IPS DF 6.9 (cell line): ENCODE data around the gene NLRP1.

Experiments
- DNase-seq: peaks from one replicate; pipeline ENCODE4 v3.0.0-alpha.2; 2013; ENCODE audit warnings: low read depth, low spot score
- H3K27ac ChIP-seq: one replicate; pipeline ENCODE4 v1.5.1; 2013; ENCODE audit warnings: low read length, control low read depth
- H3K27me3 ChIP-seq: 2 replicates; pipeline ENCODE4 v1.6.1; 2013; ENCODE audit warnings: mild to moderate bottlenecking, low read length; ENCODE audit not compliant: control insufficient read depth, insufficient read depth
- H3K36me3 ChIP-seq: 2 replicates; pipeline ENCODE4 v1.6.1; 2013; ENCODE audit warnings: low read length; ENCODE audit not compliant: control insufficient read depth, insufficient read depth
- H3K4me1 ChIP-seq: 2 replicates; pipeline ENCODE4 v1.6.1; 2013; ENCODE audit warnings: low read length; ENCODE audit not compliant: control insufficient read depth, insufficient read depth
- H3K4me3 ChIP-seq: 2 replicates; pipeline ENCODE4 v1.5.1; 2013; ENCODE audit warnings: mild to moderate bottlenecking, low read length
- H3K9me3 ChIP-seq: 2 replicates; pipeline ENCODE4 v1.6.1; 2013; ENCODE audit warnings: low read length, inconsistent platforms; ENCODE audit not compliant: control insufficient read depth, insufficient read depth
- WGBS: extraction: QIAGEN DNeasy Blood & Tissue Kit; methylation state at CpG from one replicate; pipeline ENCODE4 v1.1.7; 2013; ENCODE audit warnings: mixed read lengths, missing lambda C conversion rate; ENCODE audit not compliant: insufficient read length, insufficient coverage; 5-methylcytosine and 5-hydroxymethylcytosine counted together

The NLRP1 gene

DNA sequence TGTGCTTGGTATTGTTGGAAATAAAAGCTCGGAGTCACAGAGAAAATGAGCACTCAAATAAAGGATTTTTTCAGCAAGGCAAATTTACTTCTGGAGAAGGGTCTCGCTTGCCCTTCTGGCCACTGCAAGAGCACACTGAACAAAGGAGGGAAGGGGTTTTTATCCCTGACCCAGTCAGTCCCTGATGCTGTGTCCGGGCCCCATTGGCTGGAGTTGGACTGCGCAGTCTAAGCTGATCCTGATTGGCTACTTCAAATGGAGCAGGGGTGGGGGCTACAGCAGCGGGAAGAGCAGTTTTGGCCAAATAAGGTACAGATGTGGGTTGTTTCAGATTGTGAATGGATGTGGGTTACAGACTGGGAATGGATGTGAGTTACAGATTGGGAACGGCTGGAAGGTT lies 4.3 kb upstream of the NLRP1 start:
- no peak for DNase-seq
- no peak overlapping the region for H3K27ac ChIP-seq
- H3K4me3 ChIP-seq = no peak overlapping the region
- H3K4me1 ChIP-seq = peaks cover 2% of the 10 kb centered on the region; the same call in 1 of the 2 replicates
- no CpG with 5 or more reads among the region's 6 CpGs for WGBS
- H3K9me3 ChIP-seq = no peaks in the 10 kb centered on the region
- no peaks in the 10 kb centered on the region for H3K27me3 ChIP-seq
- H3K36me3 ChIP-seq = no peaks in the 10 kb centered on the region

DNA sequence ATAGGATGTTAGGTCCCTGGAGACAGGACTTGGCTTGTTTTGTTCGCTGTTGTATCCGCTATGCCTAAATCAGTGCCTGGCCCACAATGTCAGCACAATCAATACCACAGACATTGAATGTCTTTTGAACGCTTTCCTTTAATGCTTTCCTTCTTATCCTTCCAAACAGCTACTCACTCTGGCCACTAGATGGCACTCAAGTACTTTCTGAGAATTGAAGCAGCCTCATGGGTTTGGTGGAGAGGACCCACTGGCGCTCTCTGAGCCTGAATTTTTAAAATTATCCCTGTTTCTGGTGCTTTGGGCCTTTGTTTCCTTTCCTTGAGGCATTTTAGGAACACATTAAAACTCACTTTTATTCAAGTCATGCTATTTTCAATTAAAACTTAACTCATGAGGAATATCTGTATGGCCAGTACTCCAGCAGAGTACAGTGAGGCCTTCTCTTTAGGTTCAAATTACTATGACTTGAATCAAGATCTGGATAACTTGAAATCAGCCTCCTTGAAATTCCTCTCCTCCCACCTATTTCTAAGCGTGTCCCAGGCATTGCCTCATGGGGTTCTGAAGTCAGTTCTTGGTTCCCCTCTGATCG lies 3.2 kb upstream of the NLRP1 start:
- peaks cover 2% of the 10 kb centered on the region; the same call in 1 of the 2 replicates for H3K4me1 ChIP-seq
- H3K4me3 ChIP-seq = no peak overlapping the region
- no peaks in the 10 kb centered on the region for H3K27me3 ChIP-seq
- no CpG with 5 or more reads among the region's 6 CpGs for WGBS
- no peaks in the 10 kb centered on the region for H3K36me3 ChIP-seq
- peak; percentile 64 for DNase-seq
- no peaks in the 10 kb centered on the region for H3K9me3 ChIP-seq
- H3K27ac ChIP-seq = no peak overlapping the region

DNA sequence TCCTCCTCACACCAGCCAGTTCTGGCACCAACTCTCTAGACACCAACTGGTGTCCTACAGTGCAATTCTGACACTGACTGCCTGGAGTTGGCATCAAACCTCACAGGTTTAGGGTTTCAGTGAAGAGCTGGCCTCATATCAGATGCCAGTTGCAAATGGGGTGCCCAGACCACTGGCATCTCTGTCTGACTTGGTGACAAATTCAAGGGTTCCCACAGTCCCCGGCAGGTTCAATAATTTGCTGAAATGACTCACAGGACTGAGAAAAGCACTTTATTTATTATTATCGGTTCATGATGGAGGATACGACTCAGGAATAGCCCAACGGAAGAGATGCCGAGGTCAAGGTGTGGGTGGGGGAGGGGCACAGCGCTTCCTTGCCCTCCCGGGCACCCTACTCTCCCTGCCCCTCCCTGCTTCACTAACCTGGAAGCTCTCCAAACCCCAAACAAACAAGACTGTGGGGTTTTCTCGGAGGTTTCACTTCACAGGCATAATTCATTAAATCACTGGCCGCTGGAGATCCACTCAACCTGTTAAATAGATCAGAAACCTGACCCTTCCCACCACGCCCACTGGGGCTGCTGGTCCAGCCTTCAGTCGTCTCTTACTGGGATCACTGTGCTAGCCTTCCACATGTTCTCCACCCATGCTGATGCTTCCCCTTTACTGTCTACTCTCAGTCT lies 1.7 kb upstream of the NLRP1 start:
- Histone ChIP-seq H3K36me3 (no peaks in the 10 kb centered on the region), H3K27ac (no peak overlapping the region), H3K9me3 (no peaks in the 10 kb centered on the region), H3K27me3 (no peaks in the 10 kb centered on the region), H3K4me1 (peaks cover 2% of the 10 kb centered on the region; the same call in 1 of the 2 replicates), H3K4me3 (no peak overlapping the region)
- no peak for DNase-seq
- no CpG with 5 or more reads among the region's 11 CpGs for WGBS

DNA sequence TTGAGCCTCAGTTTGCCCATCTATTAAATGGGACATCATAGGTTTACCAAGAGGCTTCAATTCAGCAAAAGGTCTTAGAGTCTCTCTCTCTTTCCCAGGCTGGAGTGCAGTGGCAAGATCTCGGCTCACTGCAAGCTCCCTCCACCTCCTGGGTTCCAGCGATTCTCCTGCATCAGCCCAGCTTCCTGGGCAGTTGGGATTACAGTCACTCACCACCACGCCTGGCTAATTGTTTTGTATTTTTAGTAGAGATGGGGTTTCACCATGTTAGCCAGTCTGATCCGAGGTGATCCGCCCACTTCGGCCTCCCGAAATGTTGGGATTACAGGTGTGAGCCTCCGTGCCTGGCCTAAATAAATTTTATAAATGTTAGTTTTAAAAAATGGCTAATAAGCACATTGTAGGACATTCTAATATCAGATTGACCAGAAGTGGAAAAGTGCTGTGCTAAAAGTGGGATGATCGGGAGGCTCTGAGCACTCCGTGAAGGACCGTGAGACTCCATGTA lies 1.0 kb upstream of the NLRP1 start:
- WGBS = no CpG with 5 or more reads among the region's 11 CpGs
- H3K27ac ChIP-seq = no peak overlapping the region

DNA sequence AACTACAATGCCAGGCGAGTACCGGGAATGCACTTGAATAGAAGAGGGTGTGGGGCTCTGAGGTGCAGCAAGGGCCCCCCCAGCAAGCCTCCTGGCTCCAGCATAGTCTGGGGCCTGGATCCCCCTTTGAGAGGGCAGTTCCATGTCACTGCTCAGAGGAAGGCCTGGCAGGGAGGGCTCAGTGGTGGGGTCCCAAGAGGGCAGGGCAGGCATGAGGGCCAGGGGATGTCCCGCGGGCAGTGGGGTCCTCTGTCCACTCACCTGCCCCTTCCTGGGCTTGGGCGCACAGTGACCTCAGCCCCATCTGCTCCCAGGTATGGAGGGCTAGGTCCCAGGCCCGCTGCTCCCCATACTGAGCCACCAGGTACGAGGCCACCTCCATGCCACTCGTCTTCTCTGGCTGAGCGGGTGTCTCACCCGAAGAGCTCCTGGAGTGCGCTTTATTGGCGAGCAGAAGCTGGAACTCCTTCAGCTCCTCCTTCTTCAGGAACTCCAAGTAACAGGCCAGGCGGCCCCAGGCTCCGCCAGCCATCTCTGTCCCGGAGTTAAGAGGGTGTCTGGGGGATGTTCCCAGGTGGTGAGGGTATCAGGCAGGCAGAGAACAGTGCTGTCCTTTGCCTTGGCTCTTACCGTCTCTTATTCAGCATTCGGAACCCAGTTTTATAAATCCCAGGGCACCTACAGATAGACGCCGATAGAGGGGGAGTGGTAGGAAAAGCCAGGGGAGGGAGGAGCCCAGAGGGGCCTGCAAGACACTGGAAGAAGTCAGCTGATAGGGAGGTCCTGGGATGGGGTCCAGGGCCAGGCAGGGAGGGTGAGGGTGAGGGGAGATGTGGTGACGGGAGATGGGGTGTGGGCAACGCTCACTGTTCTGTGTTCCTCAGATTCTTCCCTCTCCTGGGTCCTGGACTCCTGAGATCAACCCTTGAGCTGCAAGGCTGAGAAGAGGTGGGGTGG lies 605 bp downstream of the NLRP1 start:
- peaks cover 2% of the 10 kb centered on the region; the same call in 1 of the 2 replicates for H3K4me1 ChIP-seq
- H3K27me3 ChIP-seq = no peaks in the 10 kb centered on the region
- WGBS = no CpG with 5 or more reads among the region's 21 CpGs
- H3K27ac ChIP-seq = no peak overlapping the region
- no peaks in the 10 kb centered on the region for H3K36me3 ChIP-seq
- DNase-seq = no peak
- H3K4me3 ChIP-seq = no peak overlapping the region
- no peaks in the 10 kb centered on the region for H3K9me3 ChIP-seq

More for the DNA sequence above, 1.0 kb upstream of the NLRP1 start:
- Histone ChIP-seq H3K9me3 (no peaks in the 10 kb centered on the region), H3K36me3 (no peaks in the 10 kb centered on the region), H3K27me3 (no peaks in the 10 kb centered on the region), H3K4me1 (peaks cover 2% of the 10 kb centered on the region; the same call in 1 of the 2 replicates), H3K4me3 (no peak overlapping the region)
- no peak for DNase-seq

DNA sequence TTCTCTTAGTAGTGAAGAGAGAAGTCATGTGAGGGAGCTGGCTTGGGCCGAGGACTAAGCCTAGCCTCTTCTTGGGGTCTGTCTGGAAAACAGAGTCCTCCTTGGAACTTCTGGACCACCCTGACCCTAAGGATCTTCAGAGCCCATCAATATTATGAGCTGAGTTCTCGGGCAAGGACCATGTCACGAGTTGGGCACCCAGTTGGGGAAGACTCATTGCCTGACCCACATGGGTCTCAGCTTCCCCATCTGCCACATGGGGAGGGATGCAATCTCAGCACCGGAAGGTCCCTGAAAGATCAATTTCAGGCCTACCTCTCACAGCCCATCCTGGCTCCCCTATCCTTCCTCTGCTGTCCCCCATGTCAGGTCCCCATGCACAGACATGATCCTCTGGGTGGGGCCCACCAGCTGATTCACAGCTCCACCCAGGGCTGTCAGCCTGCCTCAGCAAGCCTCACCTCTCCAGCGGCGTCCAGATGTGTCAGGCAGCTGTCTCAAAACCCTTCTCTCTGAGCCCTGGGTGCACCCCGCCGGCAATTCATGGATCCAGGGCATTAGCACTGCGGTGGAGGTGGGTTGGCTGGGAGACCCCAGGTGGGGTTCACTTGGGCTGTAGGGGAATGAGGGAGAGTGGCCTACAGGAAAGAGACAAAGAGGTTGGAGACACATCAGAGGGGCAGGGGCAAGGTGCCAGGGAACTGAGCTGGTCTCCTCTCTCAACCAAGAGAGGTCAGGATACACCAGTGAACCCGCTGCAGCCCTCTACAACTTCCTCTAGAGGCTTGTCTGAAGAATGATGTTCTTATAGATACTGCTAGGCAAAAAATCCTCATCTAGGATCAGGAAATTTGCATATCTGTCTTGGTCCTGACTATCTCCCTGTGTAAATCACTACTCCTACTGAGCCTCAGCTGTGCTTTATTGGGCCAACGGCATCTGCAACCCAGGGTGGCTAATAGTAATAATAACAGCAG lies 1.8 kb downstream of the NLRP1 start:
- WGBS = no CpG with 5 or more reads among the region's 11 CpGs
- Histone ChIP-seq H3K27me3 (no peaks in the 10 kb centered on the region), H3K9me3 (no peaks in the 10 kb centered on the region), H3K27ac (no peak overlapping the region), H3K4me1 (peaks cover 2% of the 10 kb centered on the region; the same call in 1 of the 2 replicates), H3K36me3 (no peaks in the 10 kb centered on the region), H3K4me3 (no peak overlapping the region)
- DNase-seq = no peak

DNA sequence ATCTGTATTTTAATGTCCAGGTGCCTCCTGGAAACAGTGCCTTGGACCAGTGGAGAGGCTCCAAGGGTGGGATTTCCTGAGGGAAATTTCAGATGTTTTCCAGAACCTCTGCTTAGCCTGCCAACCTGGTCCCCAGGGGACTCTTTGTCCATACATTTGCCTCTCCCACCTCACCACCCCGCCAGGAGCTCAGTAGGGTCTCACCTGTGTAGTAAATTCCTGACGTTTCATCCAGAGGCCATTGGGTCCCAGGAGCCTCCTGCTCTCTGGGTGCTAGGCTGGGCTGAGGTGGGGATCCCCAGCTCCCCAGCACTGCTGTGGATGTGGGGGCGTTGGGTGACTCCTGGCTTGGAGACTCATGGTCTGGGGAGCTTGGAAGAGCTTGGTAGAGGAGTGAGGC lies 2.7 kb downstream of the NLRP1 start:
- Histone ChIP-seq H3K4me1 (peaks cover 2% of the 10 kb centered on the region; the same call in 1 of the 2 replicates), H3K27ac (no peak overlapping the region), H3K36me3 (no peaks in the 10 kb centered on the region), H3K27me3 (no peaks in the 10 kb centered on the region), H3K4me3 (no peak overlapping the region), H3K9me3 (no peaks in the 10 kb centered on the region)
- no CpG with 5 or more reads among the region's 3 CpGs for WGBS
- no peak for DNase-seq

DNA sequence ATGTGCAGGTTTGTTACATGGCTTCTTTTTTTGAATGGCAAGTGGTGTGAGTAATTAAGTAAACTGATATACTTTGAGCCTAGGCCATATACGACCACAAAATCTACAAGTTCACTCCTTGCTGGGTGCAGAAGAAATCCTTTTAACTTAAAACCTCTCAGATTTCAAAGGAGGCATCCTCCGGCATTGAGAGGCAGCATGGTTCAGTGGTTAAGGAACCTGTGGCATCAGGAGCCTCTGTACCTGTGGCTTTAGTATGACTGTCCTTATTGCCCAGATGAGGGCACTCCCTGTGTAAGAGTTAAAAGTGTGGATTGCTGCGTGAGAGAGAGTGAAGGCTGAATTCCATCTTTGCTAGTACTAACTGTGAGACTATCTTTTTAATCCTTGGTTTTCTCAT lies 3.3 kb downstream of the NLRP1 start:
- DNase-seq = no peak
- Histone ChIP-seq H3K36me3 (no peaks in the 10 kb centered on the region), H3K9me3 (no peaks in the 10 kb centered on the region), H3K27ac (no peak overlapping the region), H3K27me3 (no peaks in the 10 kb centered on the region), H3K4me3 (no peak overlapping the region), H3K4me1 (peaks cover 2% of the 10 kb centered on the region; the same call in 1 of the 2 replicates)
- WGBS = no CpG with 5 or more reads among the region's 3 CpGs

DNA sequence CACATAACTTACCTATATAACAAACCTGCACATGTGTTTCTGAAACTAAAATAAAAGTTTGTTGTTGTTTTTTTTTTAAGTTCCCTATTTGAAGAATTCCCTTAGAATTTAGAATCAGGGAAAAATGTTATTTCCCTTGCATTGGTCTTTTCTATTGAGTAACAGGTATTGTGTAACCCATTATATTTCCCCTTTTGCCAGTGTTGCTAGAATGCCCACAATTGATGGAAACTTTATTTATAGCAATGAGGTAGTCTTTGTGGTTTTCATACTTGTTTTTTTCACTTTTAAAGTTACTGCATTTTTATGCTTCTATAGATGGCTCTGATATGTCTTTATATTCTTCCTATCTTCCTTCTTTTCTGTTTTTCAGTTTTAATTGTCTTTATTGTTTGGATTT lies 3.9 kb downstream of the NLRP1 start:
- Histone ChIP-seq H3K4me1 (peaks cover 2% of the 10 kb centered on the region; the same call in 1 of the 2 replicates), H3K27me3 (no peaks in the 10 kb centered on the region), H3K4me3 (no peak overlapping the region), H3K36me3 (no peaks in the 10 kb centered on the region), H3K27ac (no peak overlapping the region), H3K9me3 (no peaks in the 10 kb centered on the region)
- DNase-seq = no peak
